HEK293 (cell line): Measurements from ENCODE around the gene CCDC13.

Experiments
- CTCF ChIA-PET: fragments of 350-600 bp; formaldehyde crosslinking; extraction: SDS; loops from one replicate; lab custom pipeline; 2021; ENCODE audit warnings: antibody characterized with exemption; lab: Yijun Ruan, JAX
- POLR2A ChIA-PET: fragments of 300-600 bp; formaldehyde crosslinking; extraction: SDS; loops from one replicate; lab custom pipeline; 2020; ENCODE audit warnings: antibody characterized with exemption, inconsistent platforms; lab: Yijun Ruan, JAX
- H3K27ac ChIP-seq: fragments of 200-500 bp; sonication (Bioruptor generic); 2 replicates; pipeline ENCODE4 v1.5.1; 2014; ENCODE audit warnings: low read depth, low read length, control low read depth, inconsistent platforms; ENCODE audit errors: extremely low read depth
- H3K36me3 ChIP-seq, 2 experiments: fragments of 200-500 bp in 1 of 2; sonication (Bioruptor generic) in 1 of 2; 1 replicate in 1 of 2; 2 replicates in 1 of 2; pipeline ENCODE4 v1.5.1; 2014 to 2017; ENCODE audit warnings: inconsistent platforms in 2 of 2, low read length in 2 of 2; ENCODE audit not compliant: control insufficient read depth in 2 of 2, insufficient read depth in 1 of 2
- H3K4me1 ChIP-seq: fragments of 200-500 bp; sonication (Bioruptor generic); 2 replicates; pipeline ENCODE4 v1.5.1; 2014; ENCODE audit warnings: mild to moderate bottlenecking, low read length, inconsistent platforms; ENCODE audit not compliant: control insufficient read depth, insufficient read depth
- H3K4me3 ChIP-seq: 2 replicates; pipeline ENCODE4 v1.5.1; 2011; ENCODE audit warnings: low read depth, mild to moderate bottlenecking, control low read depth, low read length, moderate library complexity
- H3K9me3 ChIP-seq: fragments of 200-500 bp; sonication (Bioruptor generic); 2 replicates; pipeline ENCODE4 v1.5.1; 2014; ENCODE audit warnings: low read depth, low read length, inconsistent platforms; ENCODE audit not compliant: control insufficient read depth, insufficient read depth
- ATF2 ChIP-seq: fragments of 450-650 bp; formaldehyde crosslinking; IDR thresholded peaks from 2 replicates; pipeline ENCODE4 v1.5.1; 2016; ENCODE audit warnings: missing biosample characterization, missing genetic modification characterization, low read depth
- HIC1 ChIP-seq: fragments of 450-650 bp; formaldehyde crosslinking; IDR thresholded peaks from 2 replicates; pipeline ENCODE4 v1.5.1; 2016; ENCODE audit warnings: missing biosample characterization, missing genetic modification characterization
- WT1 ChIP-seq: fragments of 450-650 bp; formaldehyde crosslinking; IDR thresholded peaks from 2 replicates; pipeline ENCODE4 v1.5.1; 2016; ENCODE audit warnings: missing biosample characterization, missing genetic modification characterization
- ZBTB17 ChIP-seq: fragments of 450-650 bp; formaldehyde crosslinking; IDR thresholded peaks from 2 replicates; pipeline ENCODE4 v1.5.1; 2016; ENCODE audit warnings: missing biosample characterization, missing genetic modification characterization
- ZNF112 ChIP-seq: fragments of 450-650 bp; formaldehyde crosslinking; IDR thresholded peaks from 2 replicates; pipeline ENCODE4 v1.5.0; 2017; ENCODE audit warnings: missing biosample characterization, missing genetic modification characterization
- ZNF133 ChIP-seq: fragments of 450-650 bp; formaldehyde crosslinking; IDR thresholded peaks from 2 replicates; pipeline ENCODE4 v1.5.1; 2016; ENCODE audit warnings: missing biosample characterization, missing genetic modification characterization
- ZNF155 ChIP-seq: fragments of 450-650 bp; formaldehyde crosslinking; IDR thresholded peaks from 2 replicates; pipeline ENCODE4 v1.5.1; 2016; ENCODE audit warnings: missing biosample characterization, missing genetic modification characterization
- ZNF311 ChIP-seq: fragments of 450-650 bp; formaldehyde crosslinking; IDR thresholded peaks from 2 replicates; pipeline ENCODE4 v1.5.1; 2017; ENCODE audit warnings: missing biosample characterization, missing genetic modification characterization, borderline replicate concordance
- ZNF391 ChIP-seq: fragments of 450-650 bp; formaldehyde crosslinking; IDR thresholded peaks from 2 replicates; pipeline ENCODE4 v1.5.1; 2016; ENCODE audit warnings: low read depth, missing biosample characterization, missing genetic modification characterization, borderline replicate concordance
- ZNF404 ChIP-seq: fragments of 450-650 bp; formaldehyde crosslinking; IDR thresholded peaks from 2 replicates; pipeline ENCODE4 v1.5.1; 2017; ENCODE audit warnings: missing biosample characterization, missing genetic modification characterization
- ZNF423 ChIP-seq: fragments of 450-650 bp; formaldehyde crosslinking; IDR thresholded peaks from 2 replicates; pipeline ENCODE4 v1.5.1; 2016; ENCODE audit warnings: missing biosample characterization, missing genetic modification characterization
- ZNF529 ChIP-seq: fragments of 450-650 bp; formaldehyde crosslinking; IDR thresholded peaks from 2 replicates; pipeline ENCODE4 v1.5.1; 2017; ENCODE audit warnings: missing genetic modification characterization, missing biosample characterization; ENCODE audit not compliant: insufficient replicate concordance
- TF ChIP-seq, protein P1 (sequence below): fragments of 450-650 bp; formaldehyde crosslinking; IDR thresholded peaks from 2 replicates; pipeline ENCODE4 v1.5.1; 2017; ENCODE audit warnings: missing biosample characterization, missing genetic modification characterization
- TF ChIP-seq, protein P2 (sequence below): fragments of 450-650 bp; formaldehyde crosslinking; IDR thresholded peaks from 2 replicates; pipeline ENCODE4 v1.5.1; 2016; ENCODE audit warnings: missing biosample characterization, missing genetic modification characterization
- TF ChIP-seq, protein P3 (sequence below): fragments of 450-650 bp; formaldehyde crosslinking; conservative IDR thresholded peaks from 2 replicates; pipeline ENCODE4 v1.5.1; 2016; ENCODE audit warnings: low read depth, missing biosample characterization, missing genetic modification characterization

CCDC13 gene

DNA sequence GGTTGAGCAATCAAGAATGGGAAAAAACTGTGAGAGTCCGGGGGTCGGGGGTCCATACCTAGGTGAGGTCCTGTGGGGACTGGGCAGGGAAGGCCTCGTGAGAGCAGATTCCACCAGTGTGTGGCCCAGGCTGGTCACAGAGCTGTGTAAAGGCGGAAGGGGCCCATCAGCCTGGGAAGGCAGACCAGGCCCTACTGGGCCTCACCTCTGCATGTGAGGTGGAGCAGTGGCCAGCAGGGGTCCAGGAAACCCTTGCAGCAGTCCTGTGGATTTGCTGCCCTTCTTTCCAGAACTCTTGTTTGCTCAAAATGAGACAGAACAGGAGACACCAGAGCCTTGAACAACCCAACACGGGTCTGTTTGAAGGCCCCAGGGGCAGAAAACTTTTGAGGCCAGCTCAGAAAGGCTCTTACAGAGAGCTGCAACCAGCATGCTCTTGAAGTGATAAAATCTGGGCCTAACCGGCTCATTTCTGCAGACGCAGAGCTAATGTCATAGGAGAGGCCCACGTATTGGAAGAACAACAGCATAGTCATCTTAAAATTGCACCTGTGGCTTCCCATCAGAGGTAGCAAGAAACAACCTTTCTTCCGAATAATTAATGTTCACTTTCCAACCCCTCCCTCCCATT is 40.1 kb downstream of the CCDC13 start:
- Histone ChIP-seq H3K36me3 (no peaks in the 10 kb centered on the region), H3K4me3 (no peak overlapping the region), H3K9me3 (no peaks in the 10 kb centered on the region)
- POLR2A ChIA-PET = interaction anchor here (0.6 kb wide), 1 partner anchor 49 kb away, joined by 6 read pairs; no protein-coding TSS in a partner anchor
- TF ChIP-seq ZNF404 (tag by site-specific recombination) (no peak), HIC1 (tag by site-specific recombination) (no peak), ATF2 (tag by site-specific recombination) (no peak), ZNF311 (tag by site-specific recombination) (no peak), ZNF423 (tag by site-specific recombination) (no peak)
- TF ChIP-seq, protein P1, sequence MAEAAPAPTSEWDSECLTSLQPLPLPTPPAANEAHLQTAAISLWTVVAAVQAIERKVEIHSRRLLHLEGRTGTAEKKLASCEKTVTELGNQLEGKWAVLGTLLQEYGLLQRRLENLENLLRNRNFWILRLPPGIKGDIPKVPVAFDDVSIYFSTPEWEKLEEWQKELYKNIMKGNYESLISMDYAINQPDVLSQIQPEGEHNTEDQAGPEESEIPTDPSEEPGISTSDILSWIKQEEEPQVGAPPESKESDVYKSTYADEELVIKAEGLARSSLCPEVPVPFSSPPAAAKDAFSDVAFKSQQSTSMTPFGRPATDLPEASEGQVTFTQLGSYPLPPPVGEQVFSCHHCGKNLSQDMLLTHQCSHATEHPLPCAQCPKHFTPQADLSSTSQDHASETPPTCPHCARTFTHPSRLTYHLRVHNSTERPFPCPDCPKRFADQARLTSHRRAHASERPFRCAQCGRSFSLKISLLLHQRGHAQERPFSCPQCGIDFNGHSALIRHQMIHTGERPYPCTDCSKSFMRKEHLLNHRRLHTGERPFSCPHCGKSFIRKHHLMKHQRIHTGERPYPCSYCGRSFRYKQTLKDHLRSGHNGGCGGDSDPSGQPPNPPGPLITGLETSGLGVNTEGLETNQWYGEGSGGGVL (tag by site-specific recombination) = no peak
- TF ChIP-seq, protein P2, sequence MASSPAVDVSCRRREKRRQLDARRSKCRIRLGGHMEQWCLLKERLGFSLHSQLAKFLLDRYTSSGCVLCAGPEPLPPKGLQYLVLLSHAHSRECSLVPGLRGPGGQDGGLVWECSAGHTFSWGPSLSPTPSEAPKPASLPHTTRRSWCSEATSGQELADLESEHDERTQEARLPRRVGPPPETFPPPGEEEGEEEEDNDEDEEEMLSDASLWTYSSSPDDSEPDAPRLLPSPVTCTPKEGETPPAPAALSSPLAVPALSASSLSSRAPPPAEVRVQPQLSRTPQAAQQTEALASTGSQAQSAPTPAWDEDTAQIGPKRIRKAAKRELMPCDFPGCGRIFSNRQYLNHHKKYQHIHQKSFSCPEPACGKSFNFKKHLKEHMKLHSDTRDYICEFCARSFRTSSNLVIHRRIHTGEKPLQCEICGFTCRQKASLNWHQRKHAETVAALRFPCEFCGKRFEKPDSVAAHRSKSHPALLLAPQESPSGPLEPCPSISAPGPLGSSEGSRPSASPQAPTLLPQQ (tag by site-specific recombination) = no peak
- TF ChIP-seq, protein P3, sequence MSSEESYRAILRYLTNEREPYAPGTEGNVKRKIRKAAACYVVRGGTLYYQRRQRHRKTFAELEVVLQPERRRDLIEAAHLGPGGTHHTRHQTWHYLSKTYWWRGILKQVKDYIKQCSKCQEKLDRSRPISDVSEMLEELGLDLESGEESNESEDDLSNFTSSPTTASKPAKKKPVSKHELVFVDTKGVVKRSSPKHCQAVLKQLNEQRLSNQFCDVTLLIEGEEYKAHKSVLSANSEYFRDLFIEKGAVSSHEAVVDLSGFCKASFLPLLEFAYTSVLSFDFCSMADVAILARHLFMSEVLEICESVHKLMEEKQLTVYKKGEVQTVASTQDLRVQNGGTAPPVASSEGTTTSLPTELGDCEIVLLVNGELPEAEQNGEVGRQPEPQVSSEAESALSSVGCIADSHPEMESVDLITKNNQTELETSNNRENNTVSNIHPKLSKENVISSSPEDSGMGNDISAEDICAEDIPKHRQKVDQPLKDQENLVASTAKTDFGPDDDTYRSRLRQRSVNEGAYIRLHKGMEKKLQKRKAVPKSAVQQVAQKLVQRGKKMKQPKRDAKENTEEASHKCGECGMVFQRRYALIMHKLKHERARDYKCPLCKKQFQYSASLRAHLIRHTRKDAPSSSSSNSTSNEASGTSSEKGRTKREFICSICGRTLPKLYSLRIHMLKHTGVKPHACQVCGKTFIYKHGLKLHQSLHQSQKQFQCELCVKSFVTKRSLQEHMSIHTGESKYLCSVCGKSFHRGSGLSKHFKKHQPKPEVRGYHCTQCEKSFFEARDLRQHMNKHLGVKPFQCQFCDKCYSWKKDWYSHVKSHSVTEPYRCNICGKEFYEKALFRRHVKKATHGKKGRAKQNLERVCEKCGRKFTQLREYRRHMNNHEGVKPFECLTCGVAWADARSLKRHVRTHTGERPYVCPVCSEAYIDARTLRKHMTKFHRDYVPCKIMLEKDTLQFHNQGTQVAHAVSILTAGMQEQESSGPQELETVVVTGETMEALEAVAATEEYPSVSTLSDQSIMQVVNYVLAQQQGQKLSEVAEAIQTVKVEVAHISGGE (tag by site-specific recombination) = no peak
- TF ChIP-seq, all 188 proteins: peak for 0
- H3K27ac ChIP-seq = no peak overlapping the region
- CTCF ChIA-PET = interaction anchor here (1.0 kb wide), 1 partner anchor 13 kb away, joined by 3 read pairs; no protein-coding TSS in a partner anchor
- H3K4me1 ChIP-seq = no peaks in the 10 kb centered on the region

GRCh38 chr3:42732196-42732828 is 40.7 kb downstream of the CCDC13 start:
- Histone ChIP-seq H3K4me1 (no peaks in the 10 kb centered on the region), H3K9me3 (no peaks in the 10 kb centered on the region), H3K27ac (no peak overlapping the region), H3K4me3 (no peak overlapping the region), H3K36me3 (no peaks in the 10 kb centered on the region)
- POLR2A ChIA-PET = interaction anchor here (0.6 kb wide), 1 partner anchor 48 kb away, joined by 6 read pairs; no protein-coding TSS in a partner anchor
- TF ChIP-seq ZNF133 (tag by site-specific recombination) (no peak), ZNF112 (tag by site-specific recombination) (no peak), WT1 (tag by site-specific recombination) (no peak), ZNF529 (tag by site-specific recombination) (no peak), ZBTB17 (tag by site-specific recombination) (no peak), ZNF391 (tag by site-specific recombination) (no peak), ZNF155 (tag by site-specific recombination) (no peak)
- CTCF ChIA-PET = no interaction called here
